ENCODE data around the gene UBE2Z.
A peak's percentile ranks its signal among the peaks of the same experiment; 100 is the strongest.
"Not testable (repeated sequence)": the region's sequence is repeated elsewhere in the genome, so short reads cannot be mapped to it uniquely, and the experiment has no call there.

Gene UBE2Z

DNA sequence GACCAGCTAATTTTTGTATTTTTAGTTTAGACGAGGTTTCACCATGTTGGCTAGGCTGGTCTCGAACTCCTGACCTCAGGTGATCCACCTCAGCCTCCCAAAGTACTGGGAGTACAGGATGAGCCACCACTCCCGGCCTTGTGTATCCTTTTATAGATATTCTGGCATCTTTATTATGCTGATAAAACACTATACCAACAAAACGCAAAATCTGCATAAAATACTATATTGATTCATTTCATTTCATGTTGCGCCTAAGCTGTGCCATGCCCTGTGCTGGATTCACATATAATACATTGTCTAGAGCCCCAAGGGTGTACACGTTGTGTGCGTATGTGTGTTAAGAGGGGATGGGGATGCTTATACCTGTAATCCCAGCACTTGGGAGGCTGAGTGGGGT lies 3.8 kb upstream of the UBE2Z start:
- no peak for DNase-seq (ENCODE audit: low read depth)

DNA sequence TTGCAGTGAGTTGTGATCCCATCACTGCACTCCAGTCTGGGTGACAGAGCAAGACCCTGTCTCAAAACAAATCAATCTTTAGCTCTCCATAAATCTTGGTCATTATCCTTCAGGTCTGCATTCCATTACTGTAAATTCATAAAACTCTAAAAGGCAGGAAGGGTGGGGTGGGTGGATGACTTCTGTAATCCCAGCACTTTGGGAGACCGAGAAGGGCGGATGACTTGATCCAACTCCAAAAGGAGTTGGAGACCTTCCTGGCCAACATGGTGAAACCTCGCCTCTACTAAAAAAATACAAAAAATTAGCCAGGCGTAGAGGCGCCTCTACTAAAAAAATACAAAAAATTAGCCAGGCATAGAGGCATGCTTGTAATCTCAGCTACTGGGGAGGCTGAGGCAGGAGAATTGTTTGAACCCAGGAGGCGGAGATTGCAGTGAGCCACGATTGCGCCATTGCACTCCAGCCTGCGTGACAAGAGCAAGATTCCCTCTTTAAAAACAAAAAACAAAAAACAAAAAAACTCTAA lies 2.2 kb upstream of the UBE2Z start:
- DNase-seq (ENCODE audit: low read depth): no peak

- no peak for DNase-seq (ENCODE audit: low read depth)
Measured at GRCh38 chr17:48907713-48908046, 527 bp upstream of the UBE2Z start.

- DNase-seq (ENCODE audit: low read depth): peak; percentile 70
Measured at GRCh38 chr17:48908853-48909394, 717 bp downstream of the UBE2Z start.

DNA sequence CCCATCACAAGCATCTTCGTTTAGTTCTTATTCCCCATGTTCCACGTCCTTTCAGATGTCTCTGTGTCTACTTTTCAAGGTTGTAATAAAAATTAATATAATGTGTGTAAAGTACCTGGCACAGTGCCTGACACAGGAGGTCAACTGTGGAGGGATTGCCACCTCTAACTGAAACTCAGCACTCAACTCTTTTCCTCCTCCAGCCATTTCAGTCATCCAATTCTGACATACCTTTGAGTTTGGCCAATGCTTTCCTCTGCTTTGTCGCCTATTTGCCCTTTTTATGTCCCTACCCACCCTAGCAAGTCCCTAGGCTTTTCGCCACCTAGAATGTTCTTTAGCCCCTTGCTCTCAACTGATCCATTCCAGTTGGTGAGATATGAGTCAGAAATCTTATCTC lies 1.6 kb downstream of the UBE2Z start:
- DNase-seq (ENCODE audit: low read depth): no peak

DNA sequence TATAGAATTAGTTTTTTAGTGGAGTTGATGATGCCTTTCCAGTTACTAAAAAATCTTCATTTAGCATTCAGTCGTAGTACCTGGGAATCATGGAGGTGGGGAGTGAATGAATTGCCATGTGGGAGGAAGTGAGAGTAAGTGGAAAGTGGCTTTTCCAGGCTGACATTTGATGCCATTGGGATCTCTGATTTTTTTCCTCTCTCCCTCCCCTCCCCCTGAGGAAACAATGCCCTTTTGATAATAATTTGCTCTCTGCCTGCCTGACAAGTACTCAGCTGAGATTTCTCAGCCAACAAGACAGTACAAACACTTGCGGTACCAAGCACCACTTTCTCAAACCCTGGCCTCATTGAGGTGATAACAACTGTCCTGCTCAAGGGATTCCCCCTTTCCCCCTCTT lies 2.2 kb downstream of the UBE2Z start:
- no peak for DNase-seq (ENCODE audit: low read depth)

DNA sequence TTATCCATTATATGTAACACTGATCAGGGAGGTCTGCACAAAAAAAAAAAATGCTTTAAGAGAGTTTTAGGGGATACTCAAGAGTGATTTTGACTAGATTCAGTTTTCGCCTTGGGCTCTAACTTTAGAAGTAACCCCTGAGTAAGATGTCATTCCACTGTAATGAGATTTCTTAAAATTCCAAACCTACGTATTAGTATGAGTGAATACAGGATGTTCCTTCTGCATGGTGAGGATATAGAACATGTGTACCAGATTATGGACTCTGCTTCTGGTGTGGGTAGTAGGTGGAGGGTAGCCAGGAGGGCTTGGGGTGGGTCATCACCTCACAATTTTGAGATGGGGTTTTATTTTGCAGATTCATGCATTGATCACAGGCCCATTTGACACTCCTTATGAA lies 4.3 kb downstream of the UBE2Z start:
- DNase-seq (ENCODE audit: low read depth): no peak

DNA sequence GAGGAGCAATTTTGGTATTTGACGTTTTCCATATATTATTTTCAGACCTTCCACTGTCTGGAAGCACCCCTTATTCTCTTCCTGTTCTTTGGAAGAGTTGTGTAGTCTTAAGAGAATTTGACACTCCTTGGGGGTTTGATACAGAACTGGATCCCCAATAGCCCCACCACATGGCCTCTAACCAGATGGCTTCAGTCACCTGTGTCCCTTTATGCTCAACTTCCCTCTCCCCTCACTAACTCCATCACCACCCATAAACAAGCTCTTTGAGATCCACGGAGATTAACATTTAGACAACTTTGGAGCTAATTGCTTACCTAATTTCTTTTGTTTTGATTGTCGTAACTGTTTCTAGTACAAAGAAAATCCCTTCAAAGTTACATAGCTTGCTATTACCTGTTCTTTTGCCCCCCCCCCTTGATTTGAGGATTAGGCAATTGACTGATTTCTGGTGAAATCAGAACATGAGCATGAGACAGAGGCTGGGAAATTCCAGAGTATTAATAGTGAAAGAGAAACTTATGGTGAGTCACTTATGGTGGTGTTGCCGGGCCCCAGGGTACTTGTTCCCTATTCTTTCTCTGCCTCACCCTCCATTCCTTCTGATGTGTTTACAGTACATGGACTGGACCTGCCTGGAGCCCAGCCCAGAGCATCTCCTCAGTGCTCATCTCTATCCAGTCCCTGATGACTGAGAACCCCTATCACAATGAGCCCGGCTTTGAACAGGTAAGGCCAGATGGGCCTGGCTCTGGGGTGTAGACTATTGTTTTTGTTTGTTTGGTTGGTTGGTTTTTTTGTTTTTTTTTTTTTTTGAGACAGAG lies 7.5 kb downstream of the UBE2Z start:
- DNase-seq (ENCODE audit: low read depth): no peak

- DNase-seq (ENCODE audit: low read depth): no peak
Measured at GRCh38 chr17:48925251-48925990, 17.2 kb downstream of the UBE2Z start.

DNA sequence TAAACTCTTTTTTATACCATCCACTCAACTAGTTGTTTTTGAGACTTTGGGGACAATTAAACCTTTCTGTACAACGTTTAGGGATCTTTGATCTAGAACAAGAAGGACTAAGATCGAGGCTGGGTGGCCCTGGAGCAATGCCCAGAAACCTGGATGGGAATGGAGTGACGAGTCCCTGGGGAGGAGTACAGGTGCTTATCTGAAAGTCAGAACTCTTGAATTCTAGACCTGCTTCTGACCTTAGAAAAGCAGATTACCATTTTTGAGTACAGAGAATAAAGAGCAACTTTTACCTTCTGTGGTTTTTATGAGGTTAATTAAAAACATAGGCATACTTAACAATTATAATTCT lies 17.8 kb downstream of the UBE2Z start:
- DNase-seq (ENCODE audit: low read depth): no peak

- no peak for DNase-seq (ENCODE audit: low read depth)
Measured at GRCh38 chr17:48927978-48928745, 20.0 kb downstream of the UBE2Z start.

DNA sequence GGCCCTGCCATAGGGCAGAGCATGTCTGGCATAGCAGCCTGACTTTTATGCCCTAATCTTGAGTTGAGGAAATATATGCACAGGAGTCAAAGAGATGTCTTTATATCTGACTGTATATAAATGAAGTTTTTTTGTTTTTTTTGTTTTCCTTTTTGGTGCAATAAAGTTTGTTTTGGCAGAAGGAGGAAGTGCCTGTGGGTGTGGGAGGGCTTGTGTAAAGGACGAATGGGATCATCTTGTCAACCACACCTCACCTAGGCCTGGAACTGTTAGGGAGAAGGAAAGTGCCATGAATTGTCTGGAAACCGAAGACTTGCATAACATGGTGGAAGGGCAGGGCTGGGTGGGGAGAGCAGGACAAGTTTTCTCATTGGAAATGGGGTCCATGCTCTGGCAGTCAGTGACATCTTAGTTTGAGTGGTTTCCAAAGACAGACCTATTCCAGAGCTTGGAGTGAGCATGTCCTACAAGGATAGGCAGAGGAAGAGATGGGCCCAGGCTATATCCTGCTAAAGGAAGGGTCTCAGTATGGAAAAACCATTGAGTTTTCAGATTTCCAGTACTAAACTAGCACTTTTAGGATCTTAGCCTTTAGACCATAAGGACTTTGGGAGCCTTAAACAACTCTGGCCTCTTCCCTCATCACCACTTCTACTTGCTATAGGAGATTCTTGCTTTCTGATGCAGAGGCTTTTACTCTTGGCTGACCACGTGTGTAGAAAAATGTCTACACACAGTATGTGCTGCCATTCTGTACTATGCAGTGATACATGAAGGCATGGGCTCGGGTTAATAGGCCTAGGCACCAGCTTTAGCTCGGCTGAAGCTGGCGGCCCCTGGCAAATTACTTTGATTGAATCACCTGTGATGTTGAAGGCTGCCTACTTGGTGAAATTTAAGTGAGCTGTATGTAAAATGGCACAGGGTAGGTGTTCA lies 20.9 kb downstream of the UBE2Z start:
- no peak for DNase-seq (ENCODE audit: low read depth)

DNA sequence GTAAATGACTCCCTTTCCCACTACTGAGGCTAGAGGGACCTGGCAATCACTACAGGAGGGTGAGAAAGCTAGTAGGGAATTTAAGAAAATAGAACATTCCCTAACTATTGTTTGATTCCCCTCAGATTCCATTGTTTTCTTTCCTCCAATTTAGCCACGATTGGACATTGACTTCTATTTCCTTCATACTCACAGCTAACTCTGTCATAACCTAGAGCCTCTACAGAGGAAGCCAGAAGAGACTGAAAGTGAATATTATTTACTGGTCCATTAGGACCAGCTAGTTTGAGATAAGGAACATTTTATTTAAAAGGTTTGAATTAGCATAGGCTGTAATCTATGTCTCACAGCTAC lies 21.6 kb downstream of the UBE2Z start:
- DNase-seq (ENCODE audit: low read depth): no peak

- no peak for DNase-seq (ENCODE audit: low read depth)
Measured at GRCh38 chr17:48930435-48930873, 22.2 kb downstream of the UBE2Z start.

DNA sequence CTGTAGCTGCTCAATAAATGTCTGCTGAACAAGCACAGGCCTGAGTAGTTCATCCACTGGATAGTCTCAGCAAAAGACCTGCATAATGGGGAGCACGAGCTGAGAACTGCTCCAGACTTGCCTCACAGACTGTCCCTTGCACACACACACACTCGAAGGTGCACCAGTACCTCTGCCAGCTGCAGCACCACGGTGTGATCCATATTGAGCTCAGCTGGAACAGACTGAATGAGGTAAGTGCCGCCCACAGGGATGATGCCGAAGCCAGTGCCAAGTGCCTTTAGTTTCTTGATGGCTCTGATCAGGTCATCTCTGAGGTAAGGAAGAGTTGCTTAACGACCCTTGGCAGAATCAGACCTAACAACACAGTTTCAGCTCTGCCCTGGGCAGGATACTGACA lies 24.8 kb downstream of the UBE2Z start:
- no peak for DNase-seq (ENCODE audit: low read depth)

DNA sequence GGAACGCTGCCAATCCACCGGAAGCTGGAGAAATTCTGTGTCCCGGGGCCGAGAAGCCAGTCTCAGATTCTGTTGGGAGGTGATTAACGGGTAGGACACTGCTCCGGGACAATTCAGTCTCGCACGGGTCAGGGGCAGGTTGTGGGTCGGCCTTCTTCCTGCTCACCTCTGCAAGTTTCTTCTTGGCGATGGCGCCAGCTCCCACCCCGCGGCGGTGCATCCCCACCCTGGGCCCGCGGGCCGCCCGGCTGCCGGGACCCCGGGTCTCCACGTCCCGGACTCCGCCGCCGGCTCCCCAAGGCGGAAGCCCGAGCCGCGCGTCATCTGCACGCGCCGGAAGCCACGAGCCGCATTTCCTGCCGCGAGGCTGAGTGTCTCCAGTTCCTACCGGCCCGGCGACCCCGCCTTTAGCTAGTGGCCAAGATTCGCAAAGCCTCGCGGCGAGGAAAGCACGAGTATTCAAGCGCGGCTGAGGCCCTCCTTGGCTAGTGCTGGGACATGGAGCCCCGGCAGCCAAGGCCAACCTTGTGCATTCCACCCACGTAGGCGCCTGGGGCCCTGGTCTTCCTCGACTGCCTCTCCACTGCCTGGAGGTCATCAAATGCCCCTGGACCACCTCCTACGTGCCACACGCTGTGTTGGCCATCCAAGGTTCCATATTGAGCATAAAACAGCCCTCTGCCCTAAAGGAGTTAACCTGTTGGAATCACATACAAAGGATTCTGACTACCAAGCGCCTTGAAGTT lies 36.5 kb downstream of the UBE2Z start, which contains the start of gene SNF8:
Gene SNF8, minus strand, starts transcription at position 328 of the 746 bp plus-strand sequence. Its CDS starts 108 bp downstream, at position 220.
- peak; percentile 89 for DNase-seq (ENCODE audit: low read depth)

- not testable (repeated sequence) for DNase-seq (ENCODE audit: low read depth)
Measured at GRCh38 chr17:48945261-48945651, 37.0 kb downstream of the UBE2Z start.

- no peak for DNase-seq (ENCODE audit: low read depth)
Measured at GRCh38 chr17:48951572-48951971, 43.4 kb downstream of the UBE2Z start.

GRCh38 chr17:48952904-48953303 lies 44.7 kb downstream of the UBE2Z start:
- DNase-seq (ENCODE audit: low read depth): no peak

- no peak for DNase-seq (ENCODE audit: low read depth)
Measured at GRCh38 chr17:48954300-48954755, 46.1 kb downstream of the UBE2Z start.

All from T follicular helper cell (primary cell).